SK-N-DZ (cell line): ENCODE data around the gene MRPL20.
"Not testable (repeated sequence)": the region's sequence is repeated elsewhere in the genome, so short reads cannot be mapped to it uniquely, and the experiment has no call there.

Experiments used
- DNase-seq: peaks from one replicate; pipeline ENCODE4 v3.0.0-alpha.2; 2015; ENCODE audit warnings: low spot score

The MRPL20 gene

GRCh38 chr1:1437033-1437903 is 30.2 kb upstream of the MRPL20 start:
- no peak for DNase-seq

- DNase-seq: no peak
Measured at GRCh38 chr1:1436630-1437032, 29.5 kb upstream of the MRPL20 start.

GRCh38 chr1:1435911-1436629 is 29.0 kb upstream of the MRPL20 start:
- no peak for DNase-seq

- DNase-seq: no peak
Measured at GRCh38 chr1:1435106-1435903, 28.2 kb upstream of the MRPL20 start, which contains the start of gene VWA1. VWA1 (plus strand) TSS chr1:1435690; CDS start chr1:1435749, 59 bp downstream.

- no peak for DNase-seq
Measured at GRCh38 chr1:1434824-1435105, 27.7 kb upstream of the MRPL20 start.

- no peak for DNase-seq
Measured at GRCh38 chr1:1434131-1434823, 27.2 kb upstream of the MRPL20 start.

- no peak for DNase-seq
Measured at GRCh38 chr1:1433804-1434130, 26.7 kb upstream of the MRPL20 start.

GRCh38 chr1:1432951-1433803 is 26.1 kb upstream of the MRPL20 start:
- DNase-seq: no peak

- no peak for DNase-seq
Measured at GRCh38 chr1:1432274-1432950, 25.3 kb upstream of the MRPL20 start.

- DNase-seq: no peak
Measured at GRCh38 chr1:1431845-1432273, 24.8 kb upstream of the MRPL20 start.

- DNase-seq: no peak
Measured at GRCh38 chr1:1430992-1431844, 24.1 kb upstream of the MRPL20 start.

GRCh38 chr1:1430114-1430982 is 23.3 kb upstream of the MRPL20 start:
- DNase-seq: no peak

GRCh38 chr1:1429671-1430073 is 22.6 kb upstream of the MRPL20 start:
- DNase-seq: no peak

- not testable (repeated sequence) for DNase-seq
Measured at GRCh38 chr1:1428967-1429366, 21.9 kb upstream of the MRPL20 start.

- no peak for DNase-seq
Measured at GRCh38 chr1:1428174-1428573, 21.1 kb upstream of the MRPL20 start.

GRCh38 chr1:1427820-1428148 is 20.7 kb upstream of the MRPL20 start:
- no peak for DNase-seq

GRCh38 chr1:1427106-1427819 is 20.2 kb upstream of the MRPL20 start:
- DNase-seq: no peak
